SU-DHL-6 (cell line): ENCODE measurements around the gene FOXO3.

ENCODE experiments used
- H2AFZ ChIP-seq: fragments of 200-600 bp; sonication (generic); 2 replicates; pipeline ENCODE4 v1.6.1; 2014; ENCODE audit warnings: low read depth, mild to moderate bottlenecking, moderate library complexity, mixed read lengths, antibody characterized with exemption, low read length; ENCODE audit not compliant: severe bottlenecking
- H3F3A ChIP-seq: fragments of 200-600 bp; shearing (Covaris generic); 2 replicates; pipeline ENCODE4 v1.6.0; 2016; ENCODE audit warnings: antibody characterized with exemption, mild to moderate bottlenecking; ENCODE audit not compliant: insufficient read depth
- H3K27ac ChIP-seq: fragments of 200-600 bp; sonication (generic); 2 replicates; pipeline ENCODE4 v1.5.1; 2016; ENCODE audit warnings: low read depth, mild to moderate bottlenecking, low read length, moderate library complexity, mixed read lengths
- H3K27me3 ChIP-seq: fragments of 200-600 bp; sonication (generic), shearing (Covaris generic); 2 replicates; pipeline ENCODE4 v1.6.0; 2014; ENCODE audit warnings: mild to moderate bottlenecking, low read length
- H3K36me3 ChIP-seq: fragments of 200-600 bp; sonication (generic); 2 replicates; pipeline ENCODE4 v1.6.1; 2014; ENCODE audit warnings: mild to moderate bottlenecking, low read length, mixed read lengths
- H3K4me2 ChIP-seq: fragments of 300-600, 200-600 bp; shearing (Covaris generic), sonication (generic); 2 replicates; pipeline ENCODE4 v1.6.0; 2014; ENCODE audit warnings: low read length, low read depth, mild to moderate bottlenecking; ENCODE audit not compliant: poor library complexity, severe bottlenecking
- H3K4me3 ChIP-seq: fragments of 200-600 bp; sonication (generic); 2 replicates; pipeline ENCODE4 v1.5.1; 2014; ENCODE audit warnings: antibody characterized with exemption, low read length, mild to moderate bottlenecking, mixed read lengths; ENCODE audit not compliant: insufficient read depth, poor library complexity, severe bottlenecking
- H3K79me2 ChIP-seq: fragments of 200-600 bp; sonication (generic); 2 replicates; pipeline ENCODE4 v1.6.1; 2014; ENCODE audit warnings: mild to moderate bottlenecking, low read length, moderate library complexity; ENCODE audit not compliant: insufficient read depth
- H3K9ac ChIP-seq: fragments of 200-600 bp; sonication (generic); 2 replicates; pipeline ENCODE4 v1.7.0; 2014; ENCODE audit warnings: mild to moderate bottlenecking, low read length
- H3K9me2 ChIP-seq: fragments of 200-600 bp; sonication (generic); replicated peaks from 2 replicates; pipeline ENCODE4 v1.6.1; 2014; ENCODE audit warnings: low read length; ENCODE audit not compliant: insufficient read depth
- H3K9me3 ChIP-seq: fragments of 200-600 bp; sonication (generic); 2 replicates; pipeline ENCODE4 v1.6.1; 2014; ENCODE audit warnings: low read length, mixed read lengths; ENCODE audit not compliant: insufficient read depth
- H4K20me1 ChIP-seq: fragments of 200-600 bp; sonication (generic); 2 replicates; pipeline ENCODE4 v1.6.1; 2014; ENCODE audit warnings: low read depth, mild to moderate bottlenecking, antibody characterized with exemption, low read length, moderate library complexity, mixed read lengths
- CTCF ChIP-seq: fragments of 200-600 bp; sonication (generic); IDR thresholded peaks from one replicate; pipeline ENCODE4 v1.5.1; 2017; ENCODE audit warnings: antibody characterized with exemption, mild to moderate bottlenecking, low read length, moderate library complexity; ENCODE audit not compliant: insufficient read depth, poor library complexity, severe bottlenecking
- EZH2phosphoT487 ChIP-seq: fragments of 200-600 bp; sonication (generic), shearing (Covaris generic); conservative IDR thresholded peaks from 2 replicates; pipeline ENCODE4 v1.6.1; 2018; ENCODE audit warnings: mild to moderate bottlenecking, antibody characterized with exemption, low read length, moderate library complexity, mixed read lengths

The FOXO3 gene

DNA sequence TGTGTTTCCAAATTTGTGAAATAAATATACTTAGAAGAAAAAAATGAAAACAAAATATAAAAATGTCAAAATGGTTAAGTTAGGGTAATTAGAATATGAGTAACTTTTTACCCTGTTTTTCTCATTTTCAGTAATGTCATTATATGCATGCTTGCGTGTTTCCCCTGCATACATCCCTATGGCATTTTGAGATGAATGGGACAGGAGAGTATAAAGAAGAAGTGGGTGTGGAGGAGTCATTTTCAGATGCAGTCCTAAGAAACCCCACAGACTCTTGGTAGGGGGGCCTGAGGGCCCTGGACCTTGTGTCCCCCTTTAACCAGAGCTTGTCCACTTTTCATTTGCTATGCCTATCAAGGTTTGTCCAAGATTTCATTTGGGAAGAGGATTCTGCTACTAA is 77.2 kb downstream of the FOXO3 start:
- Histone ChIP-seq H2AFZ (no peak overlapping the region), H3K9me3 (no peaks in the 10 kb centered on the region), H3K9me2 (no peaks in the 10 kb centered on the region), H3K36me3 (no peaks in the 10 kb centered on the region), H3K27ac (no peak overlapping the region), H3K9ac (no peak overlapping the region), H3K79me2 (no peaks in the 10 kb centered on the region), H3F3A (no peaks in the 10 kb centered on the region), H4K20me1 (no peaks in the 10 kb centered on the region; the same call in 1 of the 2 replicates), H3K4me2 (no peak overlapping the region), H3K4me3 (no peak overlapping the region), H3K27me3 (no peaks in the 10 kb centered on the region)
- TF ChIP-seq EZH2phosphoT487 (no peak), CTCF (no peak)

DNA sequence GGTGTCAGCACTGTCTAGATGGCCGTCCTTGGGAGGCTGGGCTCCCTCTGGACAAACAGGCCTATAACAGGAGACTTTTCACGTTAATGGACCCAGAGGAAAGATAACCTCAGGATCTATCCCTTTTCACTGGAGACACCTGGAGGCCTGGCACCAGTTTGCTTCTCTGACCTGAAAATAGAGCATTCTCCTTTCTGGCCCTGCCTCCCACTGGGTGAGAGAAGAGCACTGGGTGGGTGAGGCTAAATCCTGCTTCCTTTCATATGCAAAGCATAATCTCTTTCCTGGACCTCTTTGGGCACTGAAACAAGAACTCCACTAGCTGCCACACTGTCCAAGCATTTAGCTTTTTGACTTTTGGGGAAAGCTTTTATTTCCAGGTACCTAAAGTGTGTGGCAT is 78.3 kb downstream of the FOXO3 start:
- H3K4me2 ChIP-seq: no peak overlapping the region
- H2AFZ ChIP-seq: no peak overlapping the region
- H3K9ac ChIP-seq: no peak overlapping the region
- H3K4me3 ChIP-seq: no peak overlapping the region
- no peaks in the 10 kb centered on the region for H3K79me2 ChIP-seq
- H3K9me2 ChIP-seq: no peaks in the 10 kb centered on the region
- H3K27me3 ChIP-seq: no peaks in the 10 kb centered on the region
- TF ChIP-seq CTCF (no peak), EZH2phosphoT487 (no peak)
- no peaks in the 10 kb centered on the region for H3F3A ChIP-seq
- no peaks in the 10 kb centered on the region for H3K9me3 ChIP-seq
- no peak overlapping the region for H3K27ac ChIP-seq
- no peaks in the 10 kb centered on the region; the same call in 1 of the 2 replicates for H4K20me1 ChIP-seq
- H3K36me3 ChIP-seq: no peaks in the 10 kb centered on the region

GRCh38 chr6:108640104-108640503 is 79.4 kb downstream of the FOXO3 start:
- H3K27me3 ChIP-seq: no peaks in the 10 kb centered on the region
- no peak overlapping the region for H3K4me3 ChIP-seq
- no peak overlapping the region for H3K4me2 ChIP-seq
- no peaks in the 10 kb centered on the region for H3K36me3 ChIP-seq
- no peaks in the 10 kb centered on the region for H3K9me3 ChIP-seq
- no peak overlapping the region for H3K9ac ChIP-seq
- H2AFZ ChIP-seq: no peak overlapping the region
- no peaks in the 10 kb centered on the region for H3K9me2 ChIP-seq
- H3F3A ChIP-seq: no peaks in the 10 kb centered on the region
- no peaks in the 10 kb centered on the region; the same call in 1 of the 2 replicates for H4K20me1 ChIP-seq
- TF ChIP-seq CTCF (no peak), EZH2phosphoT487 (no peak)
- no peak overlapping the region for H3K27ac ChIP-seq
- no peaks in the 10 kb centered on the region for H3K79me2 ChIP-seq
